HG03103 (cell line): Measurements from ENCODE around the gene GRM1.
"Not testable (repeated sequence)": the region's sequence is repeated elsewhere in the genome, so short reads cannot be mapped to it uniquely, and the experiment has no call there.

Source experiments
- ATAC-seq: cut with Tn5 transposase; IDR thresholded peaks from one replicate; pipeline ENCODE4 v1.9.1; 2021; ENCODE audit warnings: low read depth; ENCODE audit not compliant: unreplicated experiment

Gene GRM1

GRCh38 chr6:146267447-146267846, 238.6 kb downstream of the GRM1 start:
- no peak for ATAC-seq

DNA sequence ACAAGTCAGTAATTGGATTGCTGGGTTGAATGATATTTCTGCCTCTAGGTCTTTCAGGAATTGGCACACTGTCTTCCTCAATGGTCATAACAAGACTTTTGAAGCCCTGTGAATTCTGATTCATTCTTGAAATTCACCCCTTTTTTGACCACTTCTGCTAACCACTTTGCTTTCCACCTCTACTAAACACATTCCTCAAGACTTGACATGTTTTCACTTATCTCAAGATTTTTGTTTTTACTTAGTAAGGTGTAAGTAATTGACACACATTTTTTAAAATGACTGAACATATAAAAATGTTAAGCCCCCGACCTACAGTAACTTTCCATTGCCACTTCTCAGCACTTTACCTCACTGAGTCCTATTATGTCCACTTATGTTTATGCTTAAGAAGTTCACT, 239.1 kb downstream of the GRM1 start:
- no peak for ATAC-seq

DNA sequence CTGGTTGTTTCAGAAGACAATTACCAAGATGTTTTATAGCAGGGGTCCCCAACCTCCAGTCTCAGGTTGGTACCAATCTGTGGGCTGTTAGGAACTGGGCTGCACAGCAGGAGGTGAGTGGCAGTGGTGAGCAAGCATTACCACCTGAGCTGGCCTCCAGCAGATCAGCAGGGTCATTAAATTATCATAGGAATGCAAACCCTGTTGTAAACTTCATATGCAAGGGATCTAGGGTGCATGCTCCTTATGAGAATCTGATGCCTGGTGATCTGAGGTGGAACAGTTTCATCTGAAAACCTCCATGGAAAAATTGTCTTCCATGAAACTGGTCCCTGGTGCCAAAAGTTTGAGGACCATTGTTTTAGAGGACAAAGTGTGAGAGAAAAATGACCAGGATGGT, 240.6 kb downstream of the GRM1 start:
- ATAC-seq, result no peak

DNA sequence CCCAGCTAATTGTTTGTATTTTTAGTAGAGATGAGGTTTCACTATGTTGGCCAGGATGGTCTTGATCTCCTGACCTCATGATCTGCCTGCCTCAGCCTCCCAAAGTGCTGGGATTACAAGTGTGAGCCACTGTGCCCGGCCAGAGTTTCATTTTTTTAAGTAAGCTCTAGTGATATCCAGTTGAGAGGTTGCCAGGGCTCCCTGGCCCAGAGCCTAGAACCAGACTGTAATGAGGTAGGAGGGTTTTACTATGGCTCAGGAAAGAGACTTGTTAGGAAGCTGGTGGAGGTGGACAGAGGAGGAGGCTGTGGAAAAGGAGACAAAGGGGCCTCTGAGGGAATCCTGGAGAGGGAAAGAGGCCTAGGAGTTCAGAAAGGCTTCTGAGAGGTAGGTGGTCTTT, 242.3 kb downstream of the GRM1 start:
- ATAC-seq, result not testable (repeated sequence)

- ATAC-seq, result no peak
Observed at GRCh38 chr6:146273490-146273889, 244.6 kb downstream of the GRM1 start.

GRCh38 chr6:146277142-146277541, 248.3 kb downstream of the GRM1 start:
- ATAC-seq, result no peak

DNA sequence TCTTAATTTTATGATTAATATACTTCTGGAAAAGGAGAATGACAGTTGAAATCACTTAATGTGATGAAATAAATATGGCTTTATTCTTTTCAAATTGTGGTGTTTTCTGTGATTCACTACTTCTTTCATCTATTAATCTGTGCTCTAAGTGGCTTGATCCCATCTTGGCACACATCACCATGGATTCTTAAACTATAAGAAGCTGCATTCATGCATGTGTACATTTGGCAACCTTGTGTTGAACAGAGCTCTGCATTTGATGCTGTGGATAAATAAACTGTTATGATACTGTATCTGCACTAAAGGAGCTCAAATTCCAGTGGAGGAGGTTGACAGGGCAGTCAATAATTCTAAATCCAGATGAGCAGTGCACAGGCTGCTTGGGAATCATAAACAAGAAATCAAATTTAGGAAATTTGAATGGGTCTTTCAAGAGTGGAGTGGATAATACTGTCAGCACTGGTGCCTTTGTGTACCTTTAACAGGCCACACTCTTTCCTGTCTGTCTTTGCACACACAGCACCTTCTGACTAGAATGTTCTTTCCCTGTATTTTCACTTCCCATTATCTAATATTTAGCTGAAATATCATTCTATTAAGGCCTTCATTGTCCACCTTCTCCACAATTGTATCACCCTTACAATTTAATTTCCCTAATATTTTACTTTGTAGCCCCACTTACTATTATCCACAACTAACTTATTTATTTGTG, 252.9 kb downstream of the GRM1 start:
- ATAC-seq, result no peak

DNA sequence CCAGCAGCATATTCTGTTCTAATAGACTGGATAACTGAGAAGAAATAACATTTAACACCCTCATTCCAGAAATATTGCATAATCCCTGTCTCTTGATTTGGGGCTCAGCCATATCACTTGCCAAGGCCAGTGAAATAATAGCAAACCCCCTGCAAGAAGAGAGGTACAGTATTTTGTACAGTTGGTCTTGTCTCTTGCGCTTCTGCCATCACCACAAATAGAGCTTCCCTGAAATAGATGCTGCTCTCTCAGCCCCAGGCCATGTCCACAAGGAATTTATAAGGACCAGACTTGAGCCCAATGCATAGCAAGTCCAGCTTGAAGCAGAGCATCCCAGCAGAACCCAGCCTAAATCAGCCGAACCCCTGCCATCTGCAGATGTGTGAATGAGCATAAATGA, 254.0 kb downstream of the GRM1 start:
- ATAC-seq, result no peak

DNA sequence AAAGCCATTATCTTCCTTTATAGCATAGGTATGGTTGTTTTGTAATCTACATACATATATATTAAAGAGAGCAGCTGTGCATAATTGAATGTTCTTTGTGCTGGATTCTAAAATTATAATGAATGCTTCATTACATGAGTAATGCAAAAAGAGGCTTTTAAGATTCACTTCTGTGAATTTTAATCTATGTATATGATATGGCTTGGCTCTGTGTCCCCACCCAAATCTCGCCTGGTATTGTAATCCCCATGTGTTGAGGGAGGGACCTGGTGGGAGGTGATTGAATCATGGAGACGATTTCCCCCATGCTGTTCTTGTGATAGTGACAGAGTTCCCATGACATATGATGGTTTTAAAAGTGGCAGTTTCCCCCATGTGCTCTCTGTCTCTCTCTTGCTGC, 255.4 kb downstream of the GRM1 start:
- ATAC-seq, result no peak

GRCh38 chr6:146286961-146287360, 258.1 kb downstream of the GRM1 start:
- no peak for ATAC-seq

GRCh38 chr6:146287691-146288369, 259.0 kb downstream of the GRM1 start:
- ATAC-seq, result no peak

GRCh38 chr6:146289816-146290588, 261.1 kb downstream of the GRM1 start:
- no peak for ATAC-seq

DNA sequence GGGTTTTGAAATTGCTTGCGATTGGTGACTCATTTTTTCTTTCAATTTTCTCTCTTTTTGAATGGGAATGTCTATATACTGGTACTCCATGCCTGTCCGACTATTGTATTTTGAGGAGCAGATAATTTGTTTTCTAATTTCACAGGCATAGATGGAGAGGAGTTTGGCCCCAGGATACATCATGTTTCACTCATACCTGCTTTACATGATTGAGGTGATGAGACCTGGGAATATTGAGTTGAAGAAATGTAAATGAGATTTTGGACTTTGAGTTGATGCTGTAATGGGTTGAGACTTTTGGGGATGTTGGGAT, 261.7 kb downstream of the GRM1 start:
- no peak for ATAC-seq

- ATAC-seq, result no peak
Observed at GRCh38 chr6:146292506-146292905, 263.6 kb downstream of the GRM1 start.

DNA sequence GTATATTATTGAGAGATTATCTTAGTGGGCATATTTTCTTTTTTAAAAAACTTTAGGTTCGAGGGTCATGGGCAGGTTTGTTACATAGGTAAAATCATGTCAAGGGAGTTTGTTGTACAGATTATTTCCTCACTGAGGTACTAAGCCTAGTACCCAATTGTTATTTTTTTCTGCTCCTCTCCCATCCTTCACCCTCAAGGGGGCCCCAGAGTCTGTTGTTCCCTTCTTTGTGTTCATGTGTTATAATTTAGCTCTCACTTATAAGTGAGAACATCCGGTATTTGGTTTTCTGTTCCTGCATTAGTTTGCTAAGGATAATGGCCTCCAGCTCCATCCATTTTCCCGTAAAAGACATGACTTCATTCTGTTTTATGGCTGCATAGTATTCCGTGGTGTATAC, 266.8 kb downstream of the GRM1 start:
- no peak for ATAC-seq

DNA sequence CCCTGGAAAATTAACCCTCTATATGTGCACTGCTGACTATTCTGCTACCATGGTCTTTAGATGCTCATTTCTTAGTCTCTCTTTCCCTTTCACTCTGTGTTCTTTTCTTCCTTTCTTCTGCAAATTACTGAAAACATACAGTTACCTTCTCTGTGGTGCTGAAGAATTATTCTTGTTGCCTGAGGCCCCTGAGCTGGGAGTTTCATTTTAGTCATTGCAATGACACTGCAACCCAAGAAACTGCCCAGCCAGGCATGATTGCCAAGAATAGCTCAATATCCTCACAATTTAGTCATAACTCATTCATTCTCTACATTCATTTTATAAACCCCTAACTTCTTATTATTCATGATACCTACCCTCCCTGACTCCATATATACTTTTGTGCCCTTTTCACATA, 269.0 kb downstream of the GRM1 start:
- ATAC-seq, result no peak

DNA sequence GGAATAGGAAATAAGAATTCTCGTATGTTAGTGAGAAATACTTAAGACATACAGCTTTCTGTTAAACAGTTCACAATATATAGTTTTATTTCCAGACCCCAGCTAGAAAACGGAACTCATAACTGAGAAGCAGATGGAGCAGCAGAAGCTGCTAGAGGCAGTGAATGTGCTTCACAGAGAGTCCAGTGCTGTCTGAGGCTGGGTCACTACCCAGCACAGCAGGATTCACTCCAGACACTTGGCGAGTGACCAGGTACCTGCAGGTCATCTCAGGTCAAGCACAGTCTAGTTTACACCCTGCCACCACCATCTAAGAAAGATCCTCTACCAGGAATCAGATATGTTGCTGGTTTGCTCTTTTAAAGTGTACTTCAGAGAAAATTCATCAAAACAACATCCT, 271.7 kb downstream of the GRM1 start:
- ATAC-seq, result no peak

DNA sequence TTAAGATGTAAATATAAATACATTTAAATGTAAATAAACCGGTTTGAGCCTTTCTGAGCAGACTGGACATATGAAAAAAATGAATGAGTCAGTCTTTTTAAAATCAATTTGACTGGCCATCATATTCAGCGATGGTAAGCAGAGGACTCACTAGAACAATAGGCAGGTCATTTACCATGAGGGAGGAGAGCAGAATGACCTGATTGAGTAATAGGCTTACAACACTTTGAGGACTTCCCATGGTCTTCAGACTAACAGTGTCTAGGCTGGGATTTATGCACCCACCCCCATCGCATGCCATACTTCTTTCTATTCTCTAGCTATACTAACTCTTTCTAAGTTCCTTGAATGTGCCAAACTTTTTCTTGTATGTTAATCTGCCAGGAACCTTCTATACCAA, 272.9 kb downstream of the GRM1 start:
- ATAC-seq, result no peak

GRCh38 chr6:146302994-146303393, 274.1 kb downstream of the GRM1 start:
- ATAC-seq, result no peak

DNA sequence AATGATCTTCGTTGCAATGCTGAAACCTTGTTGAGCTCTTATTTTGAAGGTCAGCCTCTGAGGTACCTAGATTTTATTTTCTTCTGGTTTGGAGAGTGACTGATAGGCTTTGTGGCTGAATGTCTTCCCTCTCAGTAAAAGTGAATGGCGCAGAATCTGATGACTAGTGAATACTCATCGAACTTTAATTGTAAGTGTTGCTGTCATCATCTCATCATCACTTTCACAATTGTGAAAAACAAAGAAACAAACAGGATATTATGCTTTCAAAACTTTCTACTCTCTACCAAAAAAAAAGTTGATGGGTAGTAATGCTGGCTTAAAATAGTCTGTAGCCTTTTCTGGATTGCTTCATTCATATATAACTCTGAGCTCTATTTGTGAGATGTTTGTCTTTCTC, 275.3 kb downstream of the GRM1 start:
- no peak for ATAC-seq

- ATAC-seq, result no peak
Observed at GRCh38 chr6:146305092-146305491, 276.2 kb downstream of the GRM1 start.

DNA sequence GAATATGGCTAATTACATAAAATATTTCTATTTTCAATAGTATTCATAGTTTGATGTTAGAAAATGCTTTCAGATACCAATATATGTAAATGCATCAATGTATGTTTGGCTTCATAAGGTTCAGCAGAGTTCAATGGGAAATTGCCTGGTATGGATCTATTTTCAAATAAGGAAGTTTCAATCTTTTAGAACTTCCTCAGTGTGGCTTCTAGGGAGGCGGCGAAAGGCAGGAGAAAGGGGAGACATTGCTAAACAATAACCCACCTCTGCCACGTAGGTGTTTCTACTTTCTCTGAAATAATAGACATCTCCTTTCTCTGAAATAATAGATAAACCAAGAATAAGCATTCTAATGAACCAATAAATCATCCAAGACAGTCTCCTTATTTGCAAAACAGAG, 277.1 kb downstream of the GRM1 start:
- no peak for ATAC-seq
